Gastroesophageal sphincter (tissue), 3 donors: ENCODE results near the gene AUTS2.

ENCODE experiments used
- EP300 ChIP-seq: sonication (generic); formaldehyde crosslinking; IDR thresholded peaks from one replicate; pipeline ENCODE4 v1.6.1; 2017; ENCODE audit warnings: antibody characterized with exemption, mild to moderate bottlenecking
- POLR2A ChIP-seq, 2 donors: fragments of 450-650 bp; IDR thresholded peaks; one replicate each; pipeline ENCODE4 v1.6.1; 2017; ENCODE audit warnings: antibody characterized with exemption in 2 of 2, mild to moderate bottlenecking in 2 of 2, moderate library complexity in 1 of 2
- TF ChIP-seq, protein P1 (sequence below), 4 experiments: fragments of 200-600 bp in 2 of 4; fragments of 450-650 bp in 2 of 4; sonication (generic) in 1 of 4; IDR thresholded peaks; one replicate each; pipeline ENCODE4 v1.5.1; 2017 to 2019; ENCODE audit warnings: antibody characterized with exemption in 4 of 4, mild to moderate bottlenecking in 2 of 4, moderate library complexity in 2 of 4

GRCh38 chr7:70636169-70636568, 1037.9 kb downstream of the AUTS2 start:
- TF ChIP-seq EP300 (no peak), POLR2A (IDR thresholded peaks at IDR 0.05) (no peak)
- TF ChIP-seq, protein P1, sequence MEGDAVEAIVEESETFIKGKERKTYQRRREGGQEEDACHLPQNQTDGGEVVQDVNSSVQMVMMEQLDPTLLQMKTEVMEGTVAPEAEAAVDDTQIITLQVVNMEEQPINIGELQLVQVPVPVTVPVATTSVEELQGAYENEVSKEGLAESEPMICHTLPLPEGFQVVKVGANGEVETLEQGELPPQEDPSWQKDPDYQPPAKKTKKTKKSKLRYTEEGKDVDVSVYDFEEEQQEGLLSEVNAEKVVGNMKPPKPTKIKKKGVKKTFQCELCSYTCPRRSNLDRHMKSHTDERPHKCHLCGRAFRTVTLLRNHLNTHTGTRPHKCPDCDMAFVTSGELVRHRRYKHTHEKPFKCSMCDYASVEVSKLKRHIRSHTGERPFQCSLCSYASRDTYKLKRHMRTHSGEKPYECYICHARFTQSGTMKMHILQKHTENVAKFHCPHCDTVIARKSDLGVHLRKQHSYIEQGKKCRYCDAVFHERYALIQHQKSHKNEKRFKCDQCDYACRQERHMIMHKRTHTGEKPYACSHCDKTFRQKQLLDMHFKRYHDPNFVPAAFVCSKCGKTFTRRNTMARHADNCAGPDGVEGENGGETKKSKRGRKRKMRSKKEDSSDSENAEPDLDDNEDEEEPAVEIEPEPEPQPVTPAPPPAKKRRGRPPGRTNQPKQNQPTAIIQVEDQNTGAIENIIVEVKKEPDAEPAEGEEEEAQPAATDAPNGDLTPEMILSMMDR (IDR thresholded peaks at IDR 0.05) = no peak
